Right ventricle myocardium superior (tissue), 1 donor: ENCODE measurements around the gene ANKS1A. TPM values are rescaled to one million over a fixed set of nuclear protein-coding genes. Genes with fewer than 3 reads are reported as not detected.
"Not testable (repeated sequence)": the region's sequence is repeated elsewhere in the genome, so short reads cannot be mapped to it uniquely, and the experiment has no call there.

Source experiments
- ATAC-seq: fragments of 200-7000 bp; cut with Tn5 transposase; one replicate; pipeline ENCODE4 v1.9.1; 2020; ENCODE audit warnings: mild to moderate bottlenecking; ENCODE audit not compliant: poor library complexity
- DNase-seq: peaks from one replicate; pipeline ENCODE4 v3.0.0-alpha.2; 2020
- intact Hi-C: fragments of 100-400 bp; cut with DNase I; formaldehyde crosslinking; loops from one replicate; pipeline ENCODE4 v1.11.2; 2022
- total RNA-seq: library from RNA; stranded (reverse); fragmentation: NEBNext Ultra II Directional; extraction: Animal tissue kit (Norgen Biotek cat#: 25700); gene quantifications from one replicate; pipeline ENCODE4 v1.2.1, GENCODE V29; 2021
- donor health status: DM: no; HTN: yes; CAD: no; lungs with severe emphysema.

The ANKS1A gene
- total RNA-seq, 1 donor from 2014 or later = 25.0 TPM

DNA sequence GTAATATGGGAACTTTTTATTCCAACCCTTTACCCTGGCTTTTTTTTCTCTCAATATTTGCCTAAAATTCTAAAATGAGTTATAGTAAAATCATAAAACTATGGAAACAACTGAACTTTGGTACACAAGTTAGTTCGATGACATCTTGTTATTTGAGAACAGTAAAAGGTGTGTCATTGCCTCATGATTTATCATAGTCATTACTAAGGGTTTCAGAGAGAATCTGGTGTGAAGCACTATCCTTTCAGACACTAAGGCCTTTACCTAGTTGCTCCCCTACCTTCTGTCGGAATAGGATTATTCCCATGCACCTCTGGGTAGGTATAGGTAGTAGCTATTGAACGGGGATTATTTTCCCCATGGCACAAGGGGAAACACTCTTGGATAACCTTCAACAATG is 12.6 kb upstream of the ANKS1A start:
- intact Hi-C loops = loop anchor here (10.0 kb wide), 1 partner anchor 268 kb away; the partner anchor contains the start of gene TCP11
- ATAC-seq = no peak
- no peak for DNase-seq

DNA sequence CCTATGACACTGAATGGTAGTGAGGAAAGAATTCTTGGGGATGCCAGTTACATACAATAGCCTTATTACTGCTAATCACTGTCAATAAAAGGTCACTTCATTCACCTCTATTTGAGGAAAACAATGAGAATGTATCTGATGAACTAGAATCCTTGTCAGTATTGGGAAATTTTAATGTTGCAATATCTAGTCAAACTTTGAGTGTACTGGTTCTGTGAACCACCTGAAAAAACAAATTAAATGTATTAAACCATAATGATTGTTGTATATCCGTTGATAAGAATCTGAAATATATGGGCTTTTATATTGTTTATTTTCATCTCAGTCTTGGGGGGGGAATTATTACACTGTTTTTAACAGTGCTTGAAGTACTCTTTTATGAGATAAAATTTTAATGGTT is 11.8 kb upstream of the ANKS1A start:
- intact Hi-C loops = loop anchor here (10.0 kb wide), 1 partner anchor 268 kb away; the partner anchor contains the start of gene TCP11
- ATAC-seq = no peak
- no peak for DNase-seq

DNA sequence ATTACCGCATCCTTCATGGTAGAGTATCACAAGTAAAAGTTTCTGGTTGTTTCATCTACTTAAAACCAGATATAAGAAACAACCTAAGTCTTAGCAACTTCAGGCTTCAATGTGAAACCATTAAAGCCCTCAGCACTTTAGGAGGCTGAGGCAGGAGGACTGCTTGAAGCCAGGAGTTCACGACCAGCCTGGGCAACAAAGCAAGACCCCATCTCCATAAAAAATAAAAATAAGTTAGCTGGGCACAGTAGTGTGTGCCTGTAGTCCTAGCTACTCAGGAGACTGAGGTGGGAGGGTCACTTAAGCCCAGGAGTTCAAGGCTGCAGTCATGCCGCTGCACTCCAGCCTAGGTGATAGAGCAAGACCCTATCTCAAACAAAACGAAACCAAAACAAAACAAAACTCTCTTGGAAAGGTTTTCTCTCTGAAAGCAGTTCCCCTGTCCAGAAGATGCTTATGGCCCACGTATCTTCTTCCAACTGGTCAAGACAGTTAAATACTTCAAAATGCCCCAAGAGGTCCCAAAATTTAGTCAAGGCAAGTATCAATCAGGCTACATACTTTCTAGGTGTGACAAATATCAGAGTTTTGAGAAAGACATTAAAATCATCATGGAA is 11.1 kb upstream of the ANKS1A start:
- no peak for DNase-seq
- ATAC-seq = no peak
- intact Hi-C loops = loop anchor here (10.0 kb wide), 1 partner anchor 267 kb away; the partner anchor contains the start of gene TCP11

DNA sequence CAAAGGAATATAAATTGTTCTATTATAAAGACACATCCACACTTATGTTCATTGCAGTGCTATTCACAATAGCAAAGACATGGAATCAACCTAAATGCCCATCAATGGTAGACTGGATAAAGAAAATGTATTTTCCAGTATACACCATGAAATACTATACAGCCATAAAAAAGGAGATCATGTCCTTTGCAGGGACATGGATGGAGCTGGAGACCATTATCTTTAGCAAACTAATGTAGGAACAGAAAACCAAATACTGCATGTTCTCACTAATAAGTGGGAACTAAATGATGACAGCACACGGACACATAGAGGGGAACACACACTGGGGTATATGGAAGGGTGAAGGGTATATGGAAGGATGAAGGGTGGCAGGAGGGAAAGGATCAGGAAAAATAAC is 5.0 kb upstream of the ANKS1A start:
- ATAC-seq, DNase-seq, intact Hi-C loops: not testable (repeated sequence)

DNA sequence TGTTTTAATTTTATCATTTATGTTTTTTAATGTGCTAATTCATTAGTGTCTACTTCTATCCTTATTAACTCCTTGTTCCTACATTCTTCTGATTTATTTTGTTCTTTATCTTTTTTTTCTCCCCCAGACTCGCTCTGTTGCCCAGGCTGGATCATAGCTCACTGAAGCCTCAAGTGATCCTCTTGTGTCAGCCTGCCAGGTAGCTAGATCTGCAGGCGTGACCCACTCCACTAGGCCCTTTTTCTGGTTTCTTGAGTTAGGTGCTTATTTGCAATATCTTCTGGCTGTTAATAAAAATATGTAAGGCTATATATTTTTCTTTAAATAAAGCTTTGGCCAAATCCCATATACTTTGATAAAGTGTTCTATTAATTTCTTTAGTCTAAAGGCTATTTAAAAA is 4.1 kb upstream of the ANKS1A start:
- intact Hi-C loops = loop anchor here (5.0 kb wide), 1 partner anchor 77 kb away; no protein-coding TSS in a partner anchor
- ATAC-seq = no peak
- no peak for DNase-seq

DNA sequence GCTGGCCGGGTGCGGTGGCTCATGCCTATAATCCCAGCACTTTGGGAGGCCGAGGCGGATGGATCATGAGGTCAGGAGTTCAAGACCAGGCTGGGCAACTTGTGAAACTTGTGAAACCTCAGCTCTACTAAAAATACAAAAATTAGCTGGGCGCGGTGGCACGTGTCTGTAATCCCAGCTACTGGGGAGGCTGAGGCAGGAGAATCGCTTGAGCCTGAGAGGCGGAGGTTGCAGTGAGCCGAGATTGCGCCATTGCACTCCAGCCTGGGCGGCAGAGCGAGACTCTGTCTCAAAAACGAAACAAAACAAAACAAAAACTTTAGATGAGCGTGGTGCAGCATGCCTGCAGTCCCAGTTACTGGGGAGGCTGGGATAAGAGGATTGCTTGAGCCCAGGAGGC is 3.2 kb upstream of the ANKS1A start:
- intact Hi-C loops = loop anchor here (5.0 kb wide), 1 partner anchor 76 kb away; no protein-coding TSS in a partner anchor
- not testable (repeated sequence) for ATAC-seq, DNase-seq

DNA sequence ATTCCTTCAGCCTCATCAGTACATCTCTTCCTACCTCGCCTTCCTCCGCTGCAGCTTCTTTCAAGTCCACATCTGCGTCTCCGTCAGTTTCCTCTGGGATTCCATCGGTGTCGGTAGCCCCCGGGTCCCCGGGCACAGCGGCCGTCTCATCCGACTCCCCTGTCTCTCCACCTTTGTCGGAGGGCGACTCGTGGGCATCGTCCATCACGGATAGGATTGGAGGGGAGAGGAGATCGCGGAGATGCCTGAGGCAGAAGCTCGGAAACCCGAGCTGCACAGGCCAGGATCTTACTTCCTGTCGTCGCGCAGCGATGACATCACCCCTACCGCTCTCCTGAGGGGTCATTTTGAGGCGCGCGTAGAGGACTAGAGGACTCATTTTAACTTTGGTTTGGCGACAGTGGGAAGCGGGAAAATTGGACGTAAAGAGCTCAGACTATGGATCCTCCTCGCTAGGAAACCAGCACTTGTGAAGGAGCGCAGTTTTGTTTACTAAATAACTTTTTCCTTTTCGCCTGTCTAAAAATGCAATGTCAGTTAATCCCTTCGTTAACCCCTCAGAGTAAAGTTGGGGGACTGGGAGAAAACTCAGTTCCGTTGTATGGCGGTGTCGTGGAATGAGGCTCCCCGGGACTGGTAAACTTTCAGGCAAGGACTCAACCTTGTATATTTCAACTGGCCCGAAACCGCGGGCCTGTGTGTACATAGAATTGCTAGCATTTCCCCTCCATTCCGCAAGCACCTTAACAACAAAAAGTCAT is 1.1 kb upstream of the ANKS1A start, which contains the start of gene TAF11:
TSS of gene TAF11 (minus strand) at position 290 of the 761 bp plus-strand sequence. CDS start at position 205, 85 bp downstream.
- intact Hi-C loops = loop anchor here (5.0 kb wide), 1 partner anchor 74 kb away; no protein-coding TSS in a partner anchor
- DNase-seq = peak; percentile 97
- ATAC-seq = peak; percentile 94

DNA sequence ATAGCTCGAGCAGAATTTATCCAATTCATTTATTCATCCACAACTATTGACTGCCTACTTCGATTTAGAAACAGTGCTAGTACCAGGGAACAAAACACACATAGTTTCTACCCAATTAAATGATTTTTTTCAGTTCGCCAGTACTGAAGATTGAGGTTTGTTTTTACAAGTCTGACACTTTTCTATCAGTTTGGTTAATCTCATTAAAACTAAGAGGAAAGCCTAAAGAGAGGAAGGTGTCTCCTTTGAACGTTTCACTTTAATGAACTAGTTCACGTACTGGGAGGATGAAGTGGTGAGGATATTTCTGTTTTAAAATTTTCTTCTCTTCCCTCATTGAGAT is 570 bp upstream of the ANKS1A start:
- DNase-seq (no peak), ATAC-seq (no peak)
- intact Hi-C loops = loop anchor here (5.0 kb wide), 1 partner anchor 74 kb away; no protein-coding TSS in a partner anchor

DNA sequence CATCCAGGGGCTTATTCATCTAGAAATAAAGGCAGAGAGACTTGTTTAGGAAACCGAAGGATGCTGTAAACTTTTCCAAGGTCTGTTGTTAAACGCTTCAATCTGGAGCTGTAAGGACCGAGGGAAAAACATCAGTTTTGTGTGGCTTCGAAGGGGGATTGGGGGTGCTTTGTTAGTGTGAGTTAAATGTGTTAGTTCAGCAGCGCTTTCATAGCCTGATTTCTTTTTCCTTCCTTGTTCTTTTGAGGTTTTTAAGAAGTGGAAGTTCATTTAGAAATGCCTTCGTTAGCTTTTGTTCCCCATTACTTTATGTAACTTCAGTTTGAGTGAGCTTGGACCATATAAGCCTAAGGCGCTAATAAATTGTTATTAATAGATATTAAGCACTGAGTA is 1.5 kb downstream of the ANKS1A start:
- DNase-seq (no peak), ATAC-seq (no peak)
- intact Hi-C loops = no loop called here

DNA sequence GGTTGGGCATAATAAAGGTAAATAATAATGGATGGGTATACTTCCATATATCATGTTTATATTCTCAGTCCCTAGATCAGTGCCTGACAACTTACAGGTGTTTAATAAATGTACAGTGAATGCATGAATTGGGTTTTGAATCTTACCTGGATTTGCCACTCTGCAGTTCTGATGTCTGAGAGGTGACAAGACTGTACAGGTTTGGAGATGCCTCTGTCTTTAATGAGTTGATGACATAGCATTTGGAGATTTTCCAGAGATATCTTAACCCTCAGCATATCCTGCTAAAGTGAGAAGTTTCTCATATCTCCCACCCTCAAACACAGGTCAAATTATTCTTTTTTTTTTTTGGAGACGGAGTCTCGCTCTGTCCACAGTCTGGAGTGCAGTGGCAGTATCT is 2.2 kb downstream of the ANKS1A start:
- DNase-seq (no peak), ATAC-seq (no peak)
- intact Hi-C loops = no loop called here

DNA sequence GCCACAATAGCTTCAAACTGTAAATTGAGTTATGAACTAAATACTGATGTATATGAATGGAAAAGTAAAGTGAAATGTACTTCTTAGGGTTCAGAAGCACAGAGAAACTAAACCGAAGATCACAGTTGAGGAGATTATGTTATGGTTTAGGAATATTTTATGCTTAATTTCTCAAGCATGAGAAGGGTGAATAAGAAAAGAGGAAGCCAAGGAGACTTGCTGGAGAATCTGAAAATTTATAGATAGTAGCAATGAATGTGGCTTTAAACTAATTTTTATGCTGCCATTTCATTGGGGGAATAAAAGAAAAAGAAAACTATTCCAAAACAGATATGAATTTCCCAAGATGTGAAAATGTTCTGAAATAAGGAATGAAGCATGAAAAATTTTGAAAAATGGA is 5.6 kb downstream of the ANKS1A start:
- no peak for ATAC-seq
- intact Hi-C loops = no loop called here

DNA sequence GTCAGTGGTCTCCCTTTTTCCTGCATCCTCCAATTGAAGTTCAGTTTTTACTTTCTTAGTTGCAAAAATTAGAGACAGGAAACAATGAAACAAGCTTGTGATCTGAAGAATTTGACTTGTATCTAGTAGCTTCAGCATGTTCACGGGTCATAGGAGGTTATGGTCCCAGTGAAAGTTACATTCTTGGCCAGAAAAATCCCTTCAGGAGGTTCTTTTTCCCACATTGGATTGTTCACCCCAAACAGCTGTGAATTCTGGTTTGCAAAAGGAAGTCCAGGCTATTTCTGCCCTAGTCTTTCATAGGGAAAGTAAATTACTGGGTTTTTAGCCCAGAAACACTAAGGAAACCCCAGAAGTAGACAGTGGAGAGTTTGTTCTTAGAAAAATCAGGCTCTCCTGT is 8.1 kb downstream of the ANKS1A start:
- intact Hi-C loops = no loop called here

More for the DNA sequence above, 5.6 kb downstream of the ANKS1A start:
- no peak for DNase-seq

DNA sequence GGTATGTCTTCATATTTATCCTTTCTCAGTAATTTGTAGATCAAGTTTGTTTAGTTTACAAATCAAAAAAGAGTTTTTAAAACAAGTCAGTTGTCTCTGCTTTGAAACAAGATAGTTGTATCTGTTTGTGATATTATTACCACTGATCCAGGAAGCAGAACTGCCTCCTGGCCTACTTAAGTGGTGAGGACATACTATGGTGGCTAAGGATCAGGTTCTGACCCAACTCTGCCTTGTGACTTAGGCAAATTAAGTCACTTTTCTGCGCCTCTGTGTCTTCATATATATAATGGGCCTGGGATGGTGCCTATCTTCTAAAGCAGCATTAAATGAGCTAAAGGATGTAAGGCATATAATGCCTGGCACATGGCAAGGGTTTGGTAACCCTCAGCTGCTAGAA is 8.7 kb downstream of the ANKS1A start:
- intact Hi-C loops = no loop called here
- no peak for ATAC-seq
- no peak for DNase-seq

More for the DNA sequence above, 8.1 kb downstream of the ANKS1A start:
- ATAC-seq (peak; percentile 33), DNase-seq (no peak)

DNA sequence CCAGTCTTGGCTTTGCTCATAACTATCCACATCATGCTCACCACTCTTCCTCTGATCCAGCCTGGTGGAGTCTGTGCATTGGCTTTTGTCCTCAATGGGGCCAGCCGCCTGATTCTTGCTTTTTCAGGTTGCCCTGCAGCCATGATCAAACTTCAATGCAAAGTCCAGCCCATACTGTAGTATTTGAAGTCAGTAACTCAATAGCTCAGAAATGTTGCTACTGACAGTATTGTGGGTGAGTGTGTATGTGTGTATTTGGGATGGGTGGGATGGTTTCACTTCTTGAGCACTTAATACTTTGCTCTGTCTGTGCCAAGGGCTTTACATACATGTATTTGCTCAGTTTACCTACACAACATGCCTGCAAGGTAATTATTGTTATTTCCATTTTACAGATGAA is 10.7 kb downstream of the ANKS1A start:
- intact Hi-C loops, DNase-seq, ATAC-seq: not testable (repeated sequence)

DNA sequence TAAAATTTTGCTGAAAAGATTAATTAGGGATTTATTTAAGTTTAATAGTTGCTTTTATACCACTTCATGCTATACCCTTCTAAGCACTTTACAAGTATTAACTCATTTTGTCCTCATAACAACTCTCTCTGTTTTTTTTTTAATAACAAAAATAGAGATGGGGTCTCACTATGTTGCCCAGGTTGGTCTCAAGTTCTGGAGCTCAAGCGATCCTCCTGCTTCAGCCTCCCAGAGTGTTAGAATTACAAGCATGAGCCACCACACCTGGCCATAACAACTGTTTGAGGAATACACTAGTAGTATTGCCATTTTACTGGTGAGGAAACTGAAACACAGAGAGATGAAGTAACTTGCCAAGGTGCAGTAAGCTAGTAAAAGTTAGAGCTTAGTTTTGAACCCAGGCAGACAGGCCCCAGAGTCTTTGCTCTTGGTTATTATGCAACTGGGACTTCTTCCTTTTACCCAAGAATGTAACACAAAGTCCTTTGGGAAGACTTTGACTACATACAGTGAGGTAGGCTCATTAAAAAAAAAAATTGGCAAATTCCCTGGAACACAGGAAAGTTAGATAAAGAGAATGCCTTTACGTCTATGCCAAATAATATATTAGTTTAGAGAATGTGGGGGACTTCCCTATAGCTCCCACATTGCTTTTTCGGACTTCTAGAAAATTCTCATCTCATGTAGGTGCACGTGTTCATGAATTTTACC is 11.4 kb downstream of the ANKS1A start:
- intact Hi-C loops = no loop called here
- ATAC-seq (no peak), DNase-seq (no peak)

DNA sequence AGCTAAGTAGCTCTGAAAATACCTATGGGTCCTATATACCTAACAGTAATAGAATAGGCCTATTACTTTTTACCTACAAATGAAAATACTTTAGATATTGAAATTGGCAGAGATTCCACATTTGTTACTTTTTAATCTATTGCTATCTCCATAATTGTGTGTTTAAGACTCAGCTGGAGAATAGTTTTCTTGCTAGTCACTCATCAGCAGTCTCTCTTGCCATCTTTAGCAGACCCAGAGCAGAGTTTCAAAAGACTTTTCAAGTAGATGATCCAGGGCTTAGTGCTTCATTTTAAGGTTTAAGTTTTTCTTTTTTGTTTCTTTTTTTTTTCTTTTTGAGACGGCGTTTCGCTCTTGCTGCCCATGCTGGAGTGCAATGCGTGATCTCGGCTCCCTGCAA is 12.9 kb downstream of the ANKS1A start:
- intact Hi-C loops = no loop called here
- ATAC-seq (no peak), DNase-seq (no peak)

DNA sequence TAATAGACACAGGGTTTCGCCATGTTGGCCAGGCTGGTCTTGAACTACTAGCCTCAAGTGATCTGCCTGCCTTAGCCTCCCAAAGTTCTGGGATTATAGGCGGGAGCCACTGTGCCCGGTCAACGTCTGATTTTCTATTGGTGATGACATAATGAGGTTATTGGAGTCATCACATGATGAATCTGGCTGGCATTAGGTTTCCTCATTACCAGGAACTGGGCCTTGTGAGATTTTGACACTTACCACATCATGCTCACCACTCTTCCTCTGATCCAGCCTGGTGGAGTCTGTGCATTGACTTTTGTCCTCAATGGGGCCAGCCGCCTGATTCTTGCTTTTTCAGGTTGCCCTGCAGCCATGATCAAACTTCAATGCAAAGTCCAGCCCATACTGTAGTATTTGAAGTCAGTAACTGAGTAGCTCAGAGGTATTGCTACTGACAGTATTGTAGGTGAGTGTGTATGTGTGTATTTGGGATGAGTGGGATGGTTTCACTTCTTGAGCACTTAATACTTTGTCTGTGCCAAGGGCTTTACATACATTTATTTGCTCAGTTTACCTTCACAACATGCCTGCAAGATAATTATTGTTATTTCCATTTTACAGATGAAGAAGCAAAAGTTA is 16.0 kb downstream of the ANKS1A start:
- DNase-seq (no peak), ATAC-seq (no peak)
- intact Hi-C loops = no loop called here

DNA sequence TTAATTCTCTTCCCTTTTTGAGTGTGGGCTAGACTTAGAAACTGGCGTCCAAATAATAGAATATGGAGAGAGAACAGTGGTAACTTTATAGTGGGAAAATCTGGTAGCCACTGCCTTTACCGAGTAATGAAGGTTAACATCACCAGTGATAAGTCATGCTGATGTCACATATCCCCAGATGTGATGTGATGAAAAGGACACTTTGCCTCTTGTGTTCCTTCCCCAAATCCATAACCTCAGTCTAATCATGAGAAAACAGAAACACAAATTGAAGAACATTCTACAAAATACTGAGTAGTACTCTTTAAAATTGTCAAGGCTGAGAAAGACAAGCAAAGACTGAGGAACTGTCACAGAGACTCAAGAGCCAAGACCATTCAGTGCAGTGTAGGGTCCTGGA is 17.8 kb downstream of the ANKS1A start:
- intact Hi-C loops = no loop called here
- no peak for ATAC-seq
- DNase-seq = no peak

DNA sequence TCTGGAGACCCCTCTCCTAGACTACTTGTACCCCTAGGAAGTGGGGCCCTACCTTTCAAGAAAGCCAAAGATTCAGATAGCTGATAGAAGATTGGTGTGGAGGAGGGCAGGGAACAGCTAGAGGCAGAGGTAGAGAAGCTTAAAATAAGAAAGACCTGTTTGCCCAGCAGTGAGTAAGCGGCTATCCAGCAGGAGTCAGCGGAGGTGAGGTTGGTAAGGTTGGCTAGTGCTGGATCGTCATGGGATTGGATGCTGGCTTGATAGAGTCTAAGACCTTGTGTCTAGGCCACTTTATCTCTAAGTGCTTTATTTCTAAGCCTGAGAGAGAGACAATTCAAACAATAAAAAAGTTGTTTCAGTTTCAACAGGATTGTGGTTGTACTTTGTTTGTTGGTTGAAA is 19.1 kb downstream of the ANKS1A start:
- ATAC-seq (peak; percentile 20), DNase-seq (no peak)
- intact Hi-C loops = no loop called here
